HG03025 (cell line): ENCODE measurements around the gene PRAMEF9.
"Not testable (repeated sequence)": the region's sequence is repeated elsewhere in the genome, so short reads cannot be mapped to it uniquely, and the experiment has no call there.

Experiments used
- ATAC-seq: cut with Tn5 transposase; IDR thresholded peaks from one replicate; pipeline ENCODE4 v1.9.1; 2021; ENCODE audit warnings: mild to moderate bottlenecking, moderate library complexity; ENCODE audit not compliant: unreplicated experiment, low FRiP score

PRAMEF9 gene

DNA sequence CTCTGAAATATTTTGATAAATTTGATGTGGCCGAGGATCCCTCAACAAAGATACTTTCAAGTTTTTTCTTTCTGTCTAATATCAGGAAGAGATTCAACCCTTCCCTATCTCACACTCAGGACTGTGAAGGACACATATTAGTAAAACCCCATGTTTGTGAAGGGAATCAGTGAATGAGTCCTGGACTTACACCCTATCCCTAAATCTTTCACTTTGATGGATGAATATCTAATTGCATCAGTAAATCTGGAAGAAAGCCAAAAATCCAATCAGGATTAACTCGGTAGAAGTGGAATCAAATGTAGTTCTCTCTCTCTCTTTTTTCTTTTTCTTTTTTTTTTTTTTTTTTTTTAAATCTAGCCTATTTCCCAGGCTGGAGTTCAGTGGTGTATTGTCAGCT, at the start of gene PRAMEF9:
Gene PRAMEF9 (plus strand): TSS at position 301 of the 400 bp plus-strand sequence. CDS start 3,433 bp downstream, outside the sequence.
- not testable (repeated sequence) for ATAC-seq

DNA sequence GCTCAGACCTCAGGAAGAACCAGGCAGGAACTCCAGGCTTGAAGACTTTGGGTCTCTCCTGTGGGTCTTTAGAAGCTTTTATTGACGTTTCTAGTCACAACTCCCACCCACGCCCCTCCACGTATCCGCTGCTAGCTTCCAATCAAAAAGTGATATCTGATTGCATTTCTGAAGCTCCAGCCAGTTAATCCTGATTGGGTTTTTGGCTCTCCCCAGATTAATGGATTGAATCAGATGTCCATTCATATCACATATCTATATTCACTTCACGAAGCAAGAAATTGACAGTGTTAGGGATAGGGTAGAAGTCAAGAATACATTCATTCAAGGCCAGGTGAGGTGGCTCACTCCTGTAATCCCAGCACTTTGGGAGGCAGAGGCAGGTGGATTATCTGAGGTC, 15.7 kb upstream of the PRAMEF9 start, which contains the start of gene PRAMEF26:
Gene PRAMEF26 (minus strand): TSS at position 101 of the 400 bp plus-strand sequence. CDS start 2,914 bp downstream, outside the sequence.
- not testable (repeated sequence) for ATAC-seq

DNA sequence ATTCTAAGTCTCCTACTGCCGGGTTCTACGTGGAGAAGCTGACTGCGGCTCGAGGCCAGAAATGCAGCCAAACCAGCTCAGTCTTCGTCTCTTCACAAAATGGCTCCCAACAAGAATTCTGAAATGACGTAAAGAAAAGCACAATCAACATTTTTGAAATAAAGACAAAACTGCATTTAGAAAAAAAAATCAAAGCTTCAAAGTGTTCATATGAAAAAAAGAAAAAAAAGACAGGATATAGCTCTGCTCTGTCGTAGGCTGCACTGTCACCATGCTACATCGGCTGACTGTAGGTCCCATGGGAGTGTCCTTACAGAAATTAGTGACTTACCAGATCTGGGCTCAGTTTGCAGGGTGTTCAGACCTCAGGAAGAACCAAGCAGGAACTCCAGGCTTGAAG, 6.1 kb upstream of the PRAMEF9 start, which contains the start of gene HNRNPCL4:
Gene HNRNPCL4 (minus strand): TSS at position 101 of the 400 bp plus-strand sequence. CDS start 164 bp downstream, outside the sequence.
- ATAC-seq = not testable (repeated sequence)

DNA sequence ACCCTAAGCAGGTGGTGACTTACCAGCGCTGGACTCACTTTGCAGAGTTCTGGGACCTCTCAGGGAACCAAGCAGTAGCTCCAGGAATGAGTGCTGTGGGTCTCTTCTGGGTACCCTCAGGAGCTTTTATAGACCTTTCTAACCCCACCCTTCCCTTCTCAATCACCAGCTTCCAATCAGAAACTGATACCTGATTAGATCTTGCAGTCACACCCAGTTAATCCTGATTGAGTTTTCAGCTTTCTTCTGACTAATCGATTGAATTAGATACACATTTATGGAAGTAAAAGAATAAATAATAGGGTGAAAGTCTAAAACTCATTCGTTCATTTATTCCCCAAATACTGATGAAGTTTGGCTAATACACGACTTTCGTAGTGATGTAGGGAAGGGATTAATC, 29.7 kb downstream of the PRAMEF9 start, which contains the start of gene PRAMEF13:
Gene PRAMEF13 (minus strand): TSS at position 101 of the 400 bp plus-strand sequence. CDS start 1,820 bp downstream, outside the sequence.
- ATAC-seq = not testable (repeated sequence)

DNA sequence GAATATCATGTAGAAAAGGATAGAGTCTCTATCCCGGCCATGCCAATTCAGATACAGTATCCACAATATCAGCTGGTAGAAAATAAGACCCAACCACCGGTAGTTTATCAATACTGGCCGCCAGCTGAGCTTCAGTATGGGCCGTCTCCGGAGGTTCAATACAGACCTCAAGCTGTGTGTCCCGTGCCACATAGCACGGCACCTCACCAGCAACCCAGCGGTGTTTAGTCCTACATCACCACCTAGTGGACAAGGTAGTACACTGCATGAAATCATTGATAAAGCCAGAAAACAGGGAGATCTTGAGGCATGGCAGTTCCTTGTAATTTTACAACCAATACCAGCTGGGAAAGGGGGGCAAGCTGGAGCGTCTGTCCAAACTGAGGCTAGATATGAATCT, 37.1 kb downstream of the PRAMEF9 start:
- not testable (repeated sequence) for ATAC-seq

DNA sequence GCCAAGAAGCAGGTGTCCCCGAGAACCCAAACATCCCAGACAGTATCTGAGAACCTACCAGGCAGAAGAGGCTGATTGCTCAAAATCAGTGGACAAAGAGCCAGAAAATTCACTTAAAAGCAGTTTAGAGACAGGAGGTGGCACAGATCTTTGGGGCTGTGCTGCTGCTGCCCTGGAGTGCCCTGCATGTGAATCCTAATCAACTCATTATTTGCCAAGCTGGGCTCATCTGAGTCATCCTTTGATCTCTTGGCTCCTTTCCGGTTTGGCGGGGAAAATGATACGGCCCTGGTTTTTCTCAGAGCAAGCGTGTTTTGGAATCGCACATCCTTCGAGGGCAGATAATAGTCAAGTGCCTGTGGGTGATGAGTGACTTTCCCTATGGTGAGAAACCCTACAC, 45.0 kb downstream of the PRAMEF9 start:
- ATAC-seq = not testable (repeated sequence)

DNA sequence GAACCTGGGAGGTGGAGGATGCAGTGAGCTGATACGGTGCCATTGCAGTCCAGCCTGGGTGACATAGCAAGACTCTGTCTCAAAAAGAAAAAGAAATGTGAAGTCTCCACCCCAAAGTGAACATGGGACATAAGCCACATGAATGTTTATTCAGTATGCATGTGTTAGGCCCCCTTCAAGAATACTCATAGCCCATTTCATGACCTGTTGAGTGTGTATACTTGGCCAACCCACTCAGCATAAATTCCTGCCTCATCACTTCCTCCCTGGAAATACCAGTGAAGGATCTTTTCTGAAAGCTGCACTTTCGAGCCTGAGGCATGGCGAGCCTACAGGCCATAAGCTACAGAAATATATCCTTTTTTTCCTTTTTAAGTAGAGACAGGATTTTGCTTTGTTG, 47.6 kb downstream of the PRAMEF9 start:
- not testable (repeated sequence) for ATAC-seq

DNA sequence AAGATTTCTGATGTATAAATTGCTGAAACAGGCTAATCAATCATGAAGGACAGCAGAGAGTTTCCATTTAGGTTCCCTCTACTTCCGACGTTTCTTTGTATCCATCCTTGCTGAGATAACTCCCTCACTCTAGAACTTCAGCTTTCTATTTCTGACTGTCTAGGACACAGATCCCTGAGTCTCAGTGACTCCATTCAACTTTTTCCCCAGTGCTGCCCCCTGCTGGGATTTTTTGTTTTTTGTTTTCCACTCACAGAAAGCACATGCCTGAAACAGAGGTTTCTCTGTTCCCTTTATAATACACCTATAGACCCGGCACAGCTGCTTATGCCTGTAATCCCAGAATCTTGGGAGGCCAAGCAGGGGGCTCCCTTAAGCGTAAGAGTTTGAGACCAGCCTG, 51.1 kb downstream of the PRAMEF9 start:
- ATAC-seq = not testable (repeated sequence)

DNA sequence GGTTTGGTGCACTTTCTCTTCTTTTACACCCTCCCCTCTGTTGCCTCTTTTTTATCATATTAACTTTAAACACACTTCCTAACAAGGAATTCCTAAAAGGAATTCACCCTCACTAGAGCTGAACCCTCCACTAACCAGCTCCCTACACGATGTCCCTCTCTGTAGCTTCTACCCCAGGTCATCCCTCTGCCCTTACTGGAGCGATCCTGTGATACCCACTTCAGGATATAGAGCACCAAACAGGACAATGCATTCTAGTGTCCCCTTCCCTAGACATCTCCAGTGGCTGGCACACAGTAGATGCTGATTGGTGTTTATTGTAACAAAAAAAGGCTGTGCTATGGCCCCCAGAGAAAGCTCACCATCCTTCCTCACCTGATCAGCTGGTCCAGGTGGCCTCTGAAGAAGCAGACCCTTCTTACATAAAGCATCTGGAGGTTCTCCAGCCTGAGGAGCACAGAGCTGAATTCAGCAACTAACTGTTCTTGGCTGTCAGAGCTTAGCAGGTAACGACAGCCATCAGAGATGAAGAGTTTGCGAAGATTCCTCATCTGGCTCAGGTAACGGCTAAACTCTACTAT, 52.9 kb downstream of the PRAMEF9 start:
- ATAC-seq = no peak

DNA sequence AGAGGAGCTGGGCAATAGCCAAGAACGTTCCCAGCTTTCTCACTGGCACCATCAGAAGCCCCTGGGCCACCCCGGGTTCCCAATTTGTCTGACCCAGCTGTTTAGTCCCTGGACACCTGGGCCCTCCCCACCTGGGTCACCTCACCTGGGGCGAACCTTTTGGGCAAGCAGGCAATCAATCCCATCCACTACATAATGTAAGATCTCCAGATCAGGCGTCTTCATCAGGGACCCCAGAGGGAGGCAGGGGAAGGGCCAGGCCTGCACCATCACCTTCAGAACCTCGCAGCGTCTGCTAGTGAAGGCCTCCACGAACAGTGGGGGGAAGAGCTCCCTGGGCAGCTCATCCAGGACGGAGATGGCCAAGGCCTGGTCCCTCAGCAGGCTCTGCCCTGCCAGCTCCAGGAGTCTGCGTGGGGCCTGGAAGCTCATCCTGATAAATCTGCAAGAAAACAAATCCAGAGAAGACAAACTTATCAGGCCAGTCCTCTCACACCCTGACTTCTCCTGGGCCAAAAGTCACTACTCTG, 54.1 kb downstream of the PRAMEF9 start, which contains the start of gene PRAMEF18:
Gene PRAMEF18 (minus strand): TSS at position 480 of the 530 bp plus-strand sequence. CDS start 48 bp downstream, at position 432.
- not testable (repeated sequence) for ATAC-seq

DNA sequence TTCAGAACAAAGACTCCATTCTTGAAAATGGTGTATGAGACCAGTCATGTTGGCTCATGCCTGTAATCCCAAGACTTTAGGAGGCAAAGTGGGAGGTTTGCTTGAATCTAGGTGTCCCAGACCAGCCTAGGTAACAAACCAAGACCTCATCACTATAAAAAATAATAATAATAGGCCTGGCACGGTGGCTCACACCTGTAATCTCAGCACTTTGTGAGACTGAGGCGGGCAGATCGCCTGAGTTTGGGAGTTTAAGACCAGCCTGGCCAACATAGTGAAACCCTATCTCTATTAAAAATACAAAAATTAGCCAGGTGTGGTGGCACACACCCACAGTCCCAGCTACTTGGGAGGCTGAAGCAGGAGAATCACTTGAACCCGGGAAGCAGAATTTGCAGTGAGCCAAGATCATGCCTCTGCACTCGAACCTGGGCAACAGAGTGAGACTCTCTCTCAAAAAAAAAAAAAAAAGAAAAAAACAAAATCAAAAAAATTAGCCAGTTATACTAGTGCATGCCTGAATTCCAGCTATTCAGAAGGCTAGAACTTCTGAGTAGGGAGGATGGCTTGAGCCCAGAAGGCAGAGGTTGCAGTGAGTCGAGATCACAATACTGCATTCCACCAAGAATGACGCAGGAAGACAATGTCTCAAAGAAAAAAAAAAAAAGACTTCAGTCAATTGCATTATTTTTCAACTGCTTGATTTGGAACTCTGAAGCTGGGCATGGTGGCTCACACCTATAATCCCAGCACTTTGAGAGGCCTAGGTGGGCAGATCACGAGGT, 55.8 kb downstream of the PRAMEF9 start:
- not testable (repeated sequence) for ATAC-seq

DNA sequence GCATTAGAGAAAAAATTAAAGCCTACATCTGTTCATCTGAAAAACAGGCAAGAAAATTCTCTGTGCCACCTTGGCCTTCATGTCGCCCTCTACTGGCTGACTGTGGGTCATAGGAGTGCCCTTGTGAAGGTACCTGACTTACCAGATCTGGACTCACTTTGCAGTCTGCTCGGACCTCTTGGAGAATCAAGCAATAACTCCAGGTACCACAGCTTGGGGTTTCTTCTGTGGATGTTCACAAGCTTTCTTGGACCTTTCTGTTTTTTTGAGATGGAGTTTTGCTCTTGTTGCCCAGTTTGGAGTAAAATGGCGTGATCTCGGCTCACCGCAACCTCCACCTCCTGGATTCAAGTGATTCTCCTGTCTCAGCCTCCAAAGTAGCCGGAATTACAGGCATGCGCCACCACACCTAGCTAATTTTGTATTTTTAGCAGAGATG, 56.7 kb downstream of the PRAMEF9 start:
- ATAC-seq = no peak
